ENCODE measurements around the gene MCOLN1.

- no peak for TF ChIP-seq TAF1 (IDR thresholded peaks at IDR 0.05; ENCODE audit: low read depth)
- peak; percentile 78 for TF ChIP-seq USF1 (IDR thresholded peaks at IDR 0.05)
- TF ChIP-seq CEBPB (IDR thresholded peaks at IDR 0.05) = no peak
- no peak for TF ChIP-seq MAX (IDR thresholded peaks at IDR 0.05)
- no peak for TF ChIP-seq REST (IDR thresholded peaks at IDR 0.05; ENCODE audit: low read depth)
- no peak for TF ChIP-seq RAD21 (IDR thresholded peaks at IDR 0.05; ENCODE audit: low read depth)
- TF ChIP-seq TEAD4 (IDR thresholded peaks at IDR 0.05) = no peak
- no peak for TF ChIP-seq YY1 (IDR thresholded peaks at IDR 0.05; ENCODE audit: low read depth)
- no peak for TF ChIP-seq CREB1 (IDR thresholded peaks at IDR 0.05; ENCODE audit: low read depth)
- TF ChIP-seq FOXM1 (IDR thresholded peaks at IDR 0.05; ENCODE audit: borderline replicate concordance, low read depth) = no peak
These were observed 53.1 kb downstream of the MCOLN1 start for GRCh38 chr19:7575434-7576040.
